ENCODE results near the gene RFTN1. TPM values are rescaled to one million over a fixed set of nuclear protein-coding genes. Genes with fewer than 3 reads are reported as not detected.

The RFTN1 gene
- total RNA-seq, 1 experiment from 2014 or later = 4.5 TPM

- POLR2A ChIA-PET = interaction anchor here (0.6 to 0.9 kb wide), 2 partner anchors 10 to 489 kb away, joined by 3 to 4 read pairs; no protein-coding TSS in a partner anchor
- H3K27ac Mint-ChIP-seq (ENCODE audit: low read depth, unreplicated experiment) = no peak overlapping the region
- intact Hi-C loops (cut with micrococcal nuclease) = no loop called here
- TF ChIP-seq, protein P1, sequence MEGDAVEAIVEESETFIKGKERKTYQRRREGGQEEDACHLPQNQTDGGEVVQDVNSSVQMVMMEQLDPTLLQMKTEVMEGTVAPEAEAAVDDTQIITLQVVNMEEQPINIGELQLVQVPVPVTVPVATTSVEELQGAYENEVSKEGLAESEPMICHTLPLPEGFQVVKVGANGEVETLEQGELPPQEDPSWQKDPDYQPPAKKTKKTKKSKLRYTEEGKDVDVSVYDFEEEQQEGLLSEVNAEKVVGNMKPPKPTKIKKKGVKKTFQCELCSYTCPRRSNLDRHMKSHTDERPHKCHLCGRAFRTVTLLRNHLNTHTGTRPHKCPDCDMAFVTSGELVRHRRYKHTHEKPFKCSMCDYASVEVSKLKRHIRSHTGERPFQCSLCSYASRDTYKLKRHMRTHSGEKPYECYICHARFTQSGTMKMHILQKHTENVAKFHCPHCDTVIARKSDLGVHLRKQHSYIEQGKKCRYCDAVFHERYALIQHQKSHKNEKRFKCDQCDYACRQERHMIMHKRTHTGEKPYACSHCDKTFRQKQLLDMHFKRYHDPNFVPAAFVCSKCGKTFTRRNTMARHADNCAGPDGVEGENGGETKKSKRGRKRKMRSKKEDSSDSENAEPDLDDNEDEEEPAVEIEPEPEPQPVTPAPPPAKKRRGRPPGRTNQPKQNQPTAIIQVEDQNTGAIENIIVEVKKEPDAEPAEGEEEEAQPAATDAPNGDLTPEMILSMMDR (IDR thresholded peaks at IDR 0.05; ENCODE audit: unreplicated experiment) = no peak
- CTCF ChIA-PET = interaction anchor here (1.7 to 1.8 kb wide), 2 partner anchors 10 to 20 kb away, joined by 5 to 12 read pairs; no protein-coding TSS in a partner anchor
- peaks cover 57% of the 10 kb centered on the region for H3K36me3 Mint-ChIP-seq (ENCODE audit: insufficient read depth, unreplicated experiment)
- DNase-seq (ENCODE audit: unreplicated experiment) = no peak
- H3K4me1 Mint-ChIP-seq (ENCODE audit: insufficient read depth, unreplicated experiment) = no peaks in the 10 kb centered on the region
- no peaks in the 10 kb centered on the region for H3K9me3 Mint-ChIP-seq (ENCODE audit: unreplicated experiment)
- no peaks in the 10 kb centered on the region for H3K27me3 Mint-ChIP-seq (ENCODE audit: insufficient read depth, unreplicated experiment)
- BruUV-seq (replicated peaks) = no TSS peak
- no peak overlapping the region for H3K4me3 Mint-ChIP-seq (ENCODE audit: unreplicated experiment)
These were observed 213.2 kb downstream of the RFTN1 start for GRCh38 chr3:16300307-16300706.

DNA sequence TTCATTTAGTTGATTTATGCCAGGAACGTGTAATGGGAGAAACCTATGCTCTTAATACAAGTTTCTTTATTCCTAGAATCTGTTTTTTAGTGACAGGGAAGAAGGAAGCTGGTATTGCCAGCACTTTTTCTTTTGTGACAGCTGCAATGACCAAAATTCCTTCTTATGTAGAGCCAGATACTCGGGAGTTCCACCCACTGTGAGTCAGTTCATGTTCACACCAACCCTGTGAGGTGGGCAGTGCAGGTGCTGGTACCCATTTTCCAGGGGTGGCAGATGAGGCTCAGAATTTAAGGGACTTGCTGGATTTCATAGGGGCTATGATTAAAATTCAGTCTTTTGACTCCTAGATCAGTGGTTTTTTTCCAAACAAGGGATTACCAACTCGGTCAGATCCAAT is 213.8 kb downstream of the RFTN1 start:
- Mint-ChIP-seq H3K4me1 (ENCODE audit: insufficient read depth, unreplicated experiment) (no peaks in the 10 kb centered on the region), H3K4me3 (ENCODE audit: unreplicated experiment) (no peak overlapping the region), H3K36me3 (ENCODE audit: insufficient read depth, unreplicated experiment) (peaks cover 60% of the 10 kb centered on the region), H3K9me3 (ENCODE audit: unreplicated experiment) (no peaks in the 10 kb centered on the region), H3K27me3 (ENCODE audit: insufficient read depth, unreplicated experiment) (no peaks in the 10 kb centered on the region), H3K27ac (ENCODE audit: low read depth, unreplicated experiment) (no peak overlapping the region)
- TF ChIP-seq, protein P1 (IDR thresholded peaks at IDR 0.05; ENCODE audit: unreplicated experiment) = no peak
- ChIA-PET CTCF (no interaction called here), POLR2A (interaction anchor here (0.9 kb wide), 1 partner anchor 10 kb away, joined by 4 read pairs; no protein-coding TSS in a partner anchor)
- BruUV-seq (replicated peaks) = no TSS peak
- DNase-seq (ENCODE audit: unreplicated experiment) = no peak
- intact Hi-C loops (cut with micrococcal nuclease) = no loop called here

DNA sequence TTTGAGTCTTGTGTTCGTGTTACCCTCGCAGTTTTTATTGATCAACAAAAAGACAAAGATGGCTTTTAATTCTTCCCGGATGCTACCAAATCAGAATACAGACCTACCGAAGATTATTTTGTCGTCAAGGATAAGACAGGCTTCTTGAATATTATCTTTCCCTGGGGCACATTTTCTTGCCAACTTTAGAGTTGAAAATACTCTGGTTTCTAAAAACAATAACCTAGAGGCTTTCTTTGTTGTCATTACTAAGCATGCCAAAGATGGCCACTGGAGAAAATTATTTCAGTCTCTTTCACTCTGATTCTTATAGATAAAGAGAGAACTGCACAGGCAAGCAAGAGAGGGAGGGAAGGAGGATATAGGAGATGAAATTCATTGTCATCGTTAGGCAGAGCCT is 214.6 kb downstream of the RFTN1 start:
- CTCF ChIA-PET = interaction anchor here (0.9 to 1.0 kb wide), 2 partner anchors 24 to 190 kb away, joined by 3 read pairs; no protein-coding TSS in a partner anchor
- no peak for DNase-seq (ENCODE audit: unreplicated experiment)
- Mint-ChIP-seq H3K27ac (ENCODE audit: low read depth, unreplicated experiment) (no peak overlapping the region), H3K4me1 (ENCODE audit: insufficient read depth, unreplicated experiment) (no peaks in the 10 kb centered on the region), H3K27me3 (ENCODE audit: insufficient read depth, unreplicated experiment) (no peaks in the 10 kb centered on the region), H3K4me3 (ENCODE audit: unreplicated experiment) (no peak overlapping the region), H3K36me3 (ENCODE audit: insufficient read depth, unreplicated experiment) (peaks cover 66% of the 10 kb centered on the region), H3K9me3 (ENCODE audit: unreplicated experiment) (no peaks in the 10 kb centered on the region)
- BruUV-seq (replicated peaks) = no TSS peak
- POLR2A ChIA-PET = no interaction called here
- TF ChIP-seq, protein P1 (IDR thresholded peaks at IDR 0.05; ENCODE audit: unreplicated experiment) = no peak
- intact Hi-C loops (cut with micrococcal nuclease) = no loop called here

DNA sequence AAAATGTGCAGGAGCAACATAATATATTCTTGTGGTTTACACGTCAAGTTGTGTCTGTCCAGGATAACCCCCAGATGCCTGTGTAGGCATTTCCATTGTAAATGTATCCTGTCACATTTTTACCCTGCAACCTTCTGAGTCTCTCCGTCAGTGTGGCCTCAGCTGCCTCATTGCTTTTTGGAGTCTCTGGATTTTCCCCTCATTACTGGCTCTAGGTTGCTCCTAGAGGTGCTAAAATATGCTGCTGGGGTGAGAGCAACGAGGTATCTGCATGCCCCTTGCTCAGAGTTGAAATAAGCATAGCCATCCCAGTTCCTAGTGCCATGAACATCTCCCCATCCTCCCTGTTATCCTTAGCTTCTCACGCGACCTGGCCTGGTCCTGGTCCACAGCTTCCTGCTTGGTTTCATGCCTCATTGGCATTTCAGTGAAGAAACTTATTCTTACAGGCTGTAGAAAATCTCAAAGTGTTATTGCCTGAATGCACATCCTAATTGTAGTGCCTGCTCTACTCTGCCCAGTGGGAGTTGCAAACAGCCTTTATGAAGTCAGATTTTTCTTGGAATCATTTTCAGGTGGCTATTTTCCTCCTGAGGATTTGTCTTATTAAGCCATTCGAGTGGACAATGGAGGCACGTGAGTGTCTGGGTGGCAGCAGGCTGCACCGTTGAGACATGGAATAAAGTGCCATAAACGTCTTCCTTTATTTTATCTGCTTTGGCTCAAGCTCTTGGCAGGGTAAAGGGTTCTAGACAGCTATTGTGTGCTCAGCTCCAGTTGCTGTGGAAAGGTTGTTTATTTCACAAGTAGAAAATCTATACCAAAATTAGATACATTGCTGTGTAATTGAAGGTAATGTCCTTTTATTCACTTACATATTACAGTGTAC is 215.3 kb downstream of the RFTN1 start:
- intact Hi-C loops (cut with micrococcal nuclease) = no loop called here
- POLR2A ChIA-PET = no interaction called here
- Mint-ChIP-seq H3K4me1 (ENCODE audit: insufficient read depth, unreplicated experiment) (no peaks in the 10 kb centered on the region), H3K9me3 (ENCODE audit: unreplicated experiment) (no peaks in the 10 kb centered on the region), H3K36me3 (ENCODE audit: insufficient read depth, unreplicated experiment) (peaks cover 69% of the 10 kb centered on the region), H3K27ac (ENCODE audit: low read depth, unreplicated experiment) (no peak overlapping the region), H3K27me3 (ENCODE audit: insufficient read depth, unreplicated experiment) (no peaks in the 10 kb centered on the region), H3K4me3 (ENCODE audit: unreplicated experiment) (no peak overlapping the region)
- CTCF ChIA-PET = interaction anchor here (0.6 to 1.0 kb wide), 3 partner anchors 24 to 190 kb away, joined by 3 to 4 read pairs (median 3); no protein-coding TSS in a partner anchor
- DNase-seq (ENCODE audit: unreplicated experiment) = no peak
- TF ChIP-seq, protein P1 (IDR thresholded peaks at IDR 0.05; ENCODE audit: unreplicated experiment) = no peak
- BruUV-seq (replicated peaks) = no TSS peak
